ENCODE data around the gene RORC. TPM values are rescaled to one million over a fixed set of nuclear protein-coding genes. Genes with fewer than 3 reads are reported as not detected.
A peak's percentile ranks its signal among the peaks of the same experiment; 100 is the strongest.
"Not testable (repeated sequence)": the region's sequence is repeated elsewhere in the genome, so short reads cannot be mapped to it uniquely, and the experiment has no call there.

The RORC gene
- total RNA-seq, 1 donor from 2014 or later = 14.5 TPM

DNA sequence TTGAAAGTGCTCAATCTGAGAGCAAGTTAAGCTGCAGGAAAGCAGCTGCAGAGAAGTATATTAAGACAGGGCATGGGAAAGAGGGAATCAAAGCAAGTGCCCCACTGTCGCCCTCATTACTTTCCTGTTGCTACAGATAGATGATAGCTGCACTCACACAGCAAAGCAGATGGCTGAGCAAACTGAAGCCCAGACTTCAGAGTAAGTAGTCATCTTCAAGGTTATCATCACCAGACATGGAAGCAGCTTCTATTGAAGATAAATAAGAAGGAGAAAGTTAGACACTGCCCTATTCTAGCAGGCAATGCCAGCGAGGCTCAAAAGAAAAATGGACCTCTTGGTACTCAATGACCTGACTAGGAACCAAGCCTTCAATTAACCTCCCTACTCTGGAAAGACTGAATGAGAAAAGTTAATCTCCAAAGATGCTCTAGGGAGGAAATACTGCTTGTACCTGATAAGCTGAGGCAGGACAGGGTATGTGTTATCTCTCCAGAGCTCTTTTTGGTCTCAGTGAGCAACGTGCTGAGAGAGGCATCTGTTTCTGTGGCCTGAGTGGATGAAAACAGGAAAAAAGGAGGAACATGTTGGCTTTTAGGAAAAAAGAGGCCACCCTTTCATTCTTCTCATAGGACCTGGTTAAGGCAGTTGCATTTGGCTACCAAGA lies 57.2 kb downstream of the RORC start:
- DNase-seq (ENCODE audit: low spot score) = no peak

DNA sequence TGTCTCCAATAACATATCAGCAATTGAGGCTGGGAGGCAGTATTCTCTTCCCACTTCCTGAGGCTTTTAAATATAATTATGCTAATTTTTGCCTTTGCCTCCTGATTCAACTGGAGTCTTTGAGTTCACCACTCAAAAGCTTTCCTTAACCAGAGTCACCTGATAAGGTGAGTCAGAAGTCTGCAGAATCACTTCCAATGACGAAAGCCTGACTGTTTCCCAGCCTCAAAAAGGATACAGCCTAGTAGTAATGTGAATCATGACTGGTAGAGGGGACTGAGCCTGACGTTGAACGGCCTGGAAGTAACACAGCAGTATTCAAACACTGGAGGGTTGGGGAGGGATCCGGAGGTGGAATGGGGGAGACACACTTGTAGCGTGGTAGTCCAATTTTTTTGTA lies 57.9 kb downstream of the RORC start:
- no peak for DNase-seq (ENCODE audit: low spot score)

DNA sequence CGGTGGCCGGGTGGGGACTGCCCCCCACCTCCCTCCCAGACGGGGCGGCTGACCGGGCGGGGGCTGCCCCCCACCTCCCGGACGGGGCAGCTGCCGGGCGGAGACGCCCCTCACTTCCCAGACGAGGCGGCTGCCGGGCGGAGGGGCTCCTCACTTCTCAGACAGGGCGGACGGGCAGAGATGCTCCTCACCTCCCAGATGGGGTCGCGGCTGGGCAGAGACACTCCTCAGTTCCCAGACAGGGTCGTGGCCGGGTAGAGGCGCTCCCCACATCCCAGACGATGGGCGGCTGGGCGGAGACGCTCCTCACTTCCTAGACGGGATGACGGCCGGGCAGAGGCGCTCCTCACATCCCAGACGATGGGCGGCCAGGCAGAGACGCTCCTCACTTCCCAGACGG lies 62.3 kb downstream of the RORC start:
- not testable (repeated sequence) for DNase-seq (ENCODE audit: low spot score)

DNA sequence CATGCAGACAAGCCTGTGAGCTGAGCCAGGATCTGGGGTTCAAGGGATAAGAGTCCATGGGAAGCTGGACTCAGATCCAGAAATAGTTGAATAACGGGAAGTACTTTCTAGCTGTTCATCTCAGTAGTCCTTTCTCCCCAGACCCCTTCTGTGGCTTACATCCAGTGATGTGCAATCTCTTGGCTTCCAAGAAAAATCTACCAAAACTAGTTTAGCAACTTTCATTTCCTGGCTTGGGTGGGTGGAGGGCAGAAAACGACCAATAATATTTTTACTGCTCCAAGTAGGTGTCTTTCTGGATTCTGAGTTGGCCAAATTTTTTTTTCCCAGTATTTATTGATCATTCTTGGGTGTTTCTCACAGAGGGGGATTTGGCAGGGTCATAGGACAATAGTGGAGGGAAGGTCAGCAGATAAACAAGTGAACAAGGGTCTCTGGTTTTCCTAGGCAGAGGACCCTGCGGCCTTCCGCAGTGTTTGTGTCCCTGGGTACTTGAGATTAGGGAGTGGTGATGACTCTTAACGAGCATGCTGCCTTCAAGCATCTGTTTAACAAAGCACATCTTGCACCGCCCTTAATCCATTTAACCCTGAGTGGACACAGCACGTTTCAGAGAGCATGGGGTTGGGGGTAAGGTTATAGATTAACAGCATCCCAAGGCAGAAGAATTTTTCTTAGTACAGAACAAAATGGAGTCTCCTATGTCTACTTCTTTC lies 63.1 kb downstream of the RORC start:
- not testable (repeated sequence) for DNase-seq (ENCODE audit: low spot score)

DNA sequence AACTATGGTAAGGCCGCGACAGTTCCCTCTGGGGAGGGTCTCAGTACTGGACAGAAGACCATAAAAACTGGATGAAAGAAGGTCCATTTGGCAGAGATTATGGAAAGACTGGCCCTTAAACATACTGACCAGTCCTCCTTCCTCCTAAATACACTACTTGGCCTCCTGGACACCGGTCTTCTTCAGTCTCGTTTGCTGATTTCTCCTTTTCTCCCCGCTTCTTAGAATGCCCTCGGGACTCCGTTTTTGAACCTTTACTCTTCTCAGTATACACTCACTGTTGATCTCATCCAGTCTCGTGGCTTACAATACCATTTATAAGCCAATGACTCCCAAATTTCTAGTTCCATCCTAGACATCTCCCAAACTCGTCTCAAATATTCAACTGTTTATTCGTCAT lies 67.6 kb downstream of the RORC start:
- DNase-seq (ENCODE audit: low spot score) = no peak

DNA sequence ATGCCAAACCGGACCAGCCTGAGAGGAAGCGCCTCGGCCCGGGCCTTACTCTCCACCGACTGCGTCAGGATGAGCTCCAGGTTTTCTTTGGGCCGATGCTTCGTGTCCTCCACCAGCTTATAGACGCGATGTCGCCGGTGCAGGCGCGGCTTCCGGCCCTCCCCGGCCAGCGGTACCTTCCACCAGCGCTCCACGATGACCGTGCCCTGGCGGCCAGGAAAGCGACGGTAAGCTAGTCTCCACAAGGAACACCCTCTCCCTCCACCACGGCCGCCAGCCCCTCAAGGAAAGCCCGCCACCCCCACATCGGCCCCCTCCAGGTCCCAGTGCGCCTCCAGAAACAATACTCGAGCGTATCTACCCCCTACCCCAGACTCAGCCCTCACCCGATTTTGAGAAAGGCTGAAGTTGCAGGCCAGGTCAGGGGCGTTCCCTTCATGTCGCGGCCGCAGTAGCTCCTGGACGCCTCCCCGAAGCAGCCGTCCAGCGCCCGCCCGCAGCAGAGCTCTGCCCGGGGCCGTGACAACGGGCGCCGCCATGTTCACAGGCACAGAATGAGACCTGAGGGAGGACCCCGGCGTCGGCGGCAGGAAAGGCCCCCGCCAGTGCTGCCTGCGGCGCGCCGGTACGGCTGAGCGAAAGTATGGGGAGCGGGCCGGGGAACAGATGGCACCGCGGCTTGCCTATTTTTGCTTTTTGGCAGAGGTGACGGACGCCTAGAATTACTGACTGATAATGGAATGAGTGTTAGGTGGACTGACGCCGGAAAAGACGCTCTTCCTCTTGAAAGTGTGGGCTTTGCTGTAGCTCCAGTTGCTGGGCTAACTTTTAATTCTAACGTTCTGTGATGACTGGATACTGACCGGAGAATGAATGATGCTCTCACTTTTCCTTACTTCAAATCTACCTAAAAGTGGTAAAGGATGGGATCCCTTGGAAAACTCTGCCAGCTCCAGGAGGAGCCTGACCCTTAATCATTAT lies 68.4 kb downstream of the RORC start, which contains the start of gene MRPL9:
TSS of gene MRPL9 (minus strand) at position 556 of the 981 bp plus-strand sequence. CDS start at position 539, 17 bp downstream.
- DNase-seq (ENCODE audit: low spot score) = peak; percentile 83

DNA sequence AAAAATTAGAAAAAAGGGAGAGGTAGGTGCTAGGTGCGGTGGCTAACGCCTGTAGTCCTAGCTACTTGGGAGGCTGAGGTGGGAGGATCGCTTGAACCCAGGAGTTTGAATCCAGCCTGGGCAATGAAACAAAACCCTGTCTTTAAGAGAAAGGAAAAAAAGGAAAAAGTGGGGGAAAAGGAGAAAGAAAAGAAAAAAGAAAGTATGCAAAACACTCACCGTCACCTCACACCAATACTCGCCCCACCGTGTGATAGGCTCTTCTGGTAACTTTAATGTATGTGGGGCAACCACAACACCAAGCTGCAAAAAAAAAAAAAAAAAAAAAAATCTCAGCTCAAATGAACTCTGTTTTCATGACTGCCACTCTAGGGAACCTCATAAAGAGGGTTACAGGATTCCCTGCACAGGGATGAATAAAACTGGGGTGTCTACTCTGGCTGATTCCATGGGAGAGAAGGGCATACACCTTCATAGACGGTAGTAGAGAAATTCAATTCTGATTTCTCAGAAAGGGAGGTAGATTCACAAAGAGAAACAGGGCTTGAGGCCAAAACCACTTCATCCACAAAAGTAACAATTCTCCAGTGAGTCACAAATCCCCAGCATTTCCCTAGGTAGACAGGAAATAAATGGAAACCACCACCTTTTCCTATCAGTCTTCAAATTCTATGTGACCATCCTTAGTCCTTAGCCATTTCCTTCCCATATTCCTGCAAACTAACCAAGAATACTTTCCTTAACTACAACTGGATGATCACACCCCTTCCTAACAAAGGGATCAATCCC lies 70.8 kb downstream of the RORC start:
- DNase-seq (ENCODE audit: low spot score) = no peak

DNA sequence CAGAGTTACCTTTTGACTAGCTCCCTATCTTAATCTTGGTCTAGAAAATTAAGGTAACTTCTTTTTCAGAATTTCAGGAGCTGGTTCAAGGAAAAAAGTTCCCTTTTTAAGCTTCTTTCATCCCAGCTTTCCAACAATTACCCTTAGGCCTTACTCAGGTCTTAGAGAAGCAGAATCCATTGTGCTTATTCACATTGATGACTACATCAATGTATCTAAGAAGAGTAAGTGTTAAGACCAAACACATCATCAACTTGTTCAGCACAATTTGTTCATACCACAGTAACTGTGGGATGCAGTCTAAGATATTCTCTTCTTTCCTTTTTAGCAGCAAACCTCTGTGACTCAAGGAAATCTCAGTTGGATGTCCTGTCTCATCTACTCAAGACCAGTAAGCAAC lies 72.4 kb downstream of the RORC start:
- DNase-seq (ENCODE audit: low spot score) = no peak

DNA sequence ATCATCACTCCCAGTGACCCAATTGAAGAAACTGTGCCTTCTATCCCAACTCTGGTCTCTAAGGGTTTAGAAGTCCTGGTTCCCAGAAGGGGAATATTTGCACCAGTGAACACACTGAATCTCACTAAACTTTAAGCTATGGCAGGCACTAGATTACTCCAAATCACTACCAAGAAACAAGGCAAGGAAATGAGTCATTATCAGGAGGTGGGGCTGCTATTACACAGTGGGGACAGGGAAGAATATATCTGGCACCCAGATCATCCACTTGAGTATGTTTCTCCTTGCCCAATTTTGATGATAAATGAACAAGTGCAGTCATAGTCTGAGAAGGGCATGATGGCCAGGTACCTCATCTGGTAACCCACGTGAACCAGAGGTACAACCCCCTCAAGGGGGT lies 75.3 kb downstream of the RORC start:
- no peak for DNase-seq (ENCODE audit: low spot score)

Other genes starting within 250 kb of the RORC start
- 48.9 TPM for gene SNX27, start 219.8 kb downstream of the RORC start, total RNA-seq
- not detected for gene CELF3, start 115.0 kb downstream of the RORC start, total RNA-seq
- gene RIIAD1, start 110.3 kb downstream of the RORC start, total RNA-seq = not detected
- gene MRPL9, start 68.3 kb downstream of the RORC start, total RNA-seq = 66.1 TPM
- gene TDRKH, start 41.3 kb downstream of the RORC start, total RNA-seq = 12.3 TPM
- 0.31 TPM for gene LINGO4, start 26.4 kb downstream of the RORC start, total RNA-seq
- gene C2CD4D, start 8.0 kb upstream of the RORC start, total RNA-seq = 1.4 TPM
- gene THEM5, start 21.9 kb upstream of the RORC start, total RNA-seq = not detected
- gene THEM4, start 77.7 kb upstream of the RORC start, total RNA-seq = 28.2 TPM
- gene S100A10, start 162.1 kb upstream of the RORC start, total RNA-seq = 152 TPM
- 1,471 TPM for gene S100A11, start 205.2 kb upstream of the RORC start, total RNA-seq

Measured in ureter (tissue), 1 donor.